Endothelial cell of umbilical vein (primary cell): ENCODE results near the gene AK8. TPM values are rescaled to one million over a fixed set of nuclear protein-coding genes. Genes with fewer than 3 reads are reported as not detected.

ENCODE experiments used
- BruUV-seq: library from RNA; stranded (reverse); fragments of 400-500 nt; replicated peaks from 2 replicates; lab custom pipeline; 2021; lab: Mats Ljungman, UMichigan
- CTCF ChIA-PET: fragments of 300-600, 350-600 bp; sonication (Branson Sonifier 250); formaldehyde crosslinking; loops from one replicate; lab custom pipeline; 2021; ENCODE audit warnings: antibody characterized with exemption, inconsistent platforms; lab: Charles Lee
- POLR2A ChIA-PET: fragments of 300-600, 350-600 bp; sonication (Branson Sonifier 250); formaldehyde crosslinking; loops from one replicate; lab custom pipeline; 2021; ENCODE audit warnings: antibody characterized with exemption, inconsistent platforms; lab: Charles Lee
- DNase-seq: peaks from one replicate; pipeline ENCODE4 v3.0.0-alpha.2; 2011; ENCODE audit warnings: low read depth, low spot score
- FAIRE-seq: peaks from 2 replicates; lab custom pipeline; 2011; peaks lifted over from hg19 to GRCh38; lab: Jason Lieb, UNC
- H2AFZ ChIP-seq: 2 replicates; pipeline ENCODE4 v1.6.0; 2012; ENCODE audit warnings: low read depth, low read length, control low read depth, inconsistent platforms
- H3K27ac ChIP-seq: 2 replicates; pipeline ENCODE4 v1.5.1; 2011; ENCODE audit warnings: low read depth, mild to moderate bottlenecking, control low read depth, low read length, moderate library complexity; ENCODE audit not compliant: insufficient read depth
- H3K27me3 ChIP-seq, 2 experiments: 2 replicates each; pipeline versions ENCODE4 v1.6.0 to v1.6.1; 2011; ENCODE audit warnings: low read length in 2 of 2, mixed read lengths in 1 of 2; ENCODE audit not compliant: control insufficient read depth in 2 of 2, insufficient read depth in 2 of 2
- H3K36me3 ChIP-seq, 2 experiments: 2 replicates in 1 of 2; 3 replicates in 1 of 2; pipeline ENCODE4 v1.5.1; 2011; ENCODE audit warnings: low read length in 2 of 2, mild to moderate bottlenecking in 1 of 2, moderate library complexity in 1 of 2; ENCODE audit not compliant: control insufficient read depth in 2 of 2, insufficient read depth in 2 of 2; ENCODE audit errors: extremely low read depth in 1 of 2
- H3K4me1 ChIP-seq: 3 replicates; pipeline ENCODE4 v1.5.1; 2011; ENCODE audit warnings: mild to moderate bottlenecking, low read length; ENCODE audit not compliant: control insufficient read depth, insufficient read depth; ENCODE audit errors: extremely low read depth
- H3K4me2 ChIP-seq: 2 replicates; pipeline ENCODE4 v1.6.1; 2011; ENCODE audit warnings: low read length, control low read depth, mixed read lengths; ENCODE audit not compliant: insufficient read depth
- H3K4me3 ChIP-seq, 3 experiments: fragments of 200-600 bp in 1 of 3; sonication (generic), shearing (Covaris generic) in 1 of 3; replicated peaks in 1 of 3; 2 replicates each; pipeline ENCODE4 v1.5.1; 2011 to 2016; ENCODE audit warnings: control low read depth in 3 of 3, low read length in 3 of 3, mild to moderate bottlenecking in 2 of 3, inconsistent platforms in 1 of 3, low read depth in 1 of 3, moderate library complexity in 1 of 3; ENCODE audit not compliant: insufficient read depth in 1 of 3
- H3K79me2 ChIP-seq: 2 replicates; pipeline ENCODE4 v1.6.0; 2012; ENCODE audit warnings: low read length, inconsistent platforms; ENCODE audit not compliant: control insufficient read depth, insufficient read depth
- H3K9ac ChIP-seq: replicated peaks from 2 replicates; pipeline ENCODE3; 2011; ENCODE audit warnings: low read length, control low read depth; ENCODE audit not compliant: insufficient read depth; ENCODE audit errors: extremely low read depth
- H3K9me1 ChIP-seq: replicated peaks from 3 replicates; pipeline ENCODE4 v1.6.0; 2011; ENCODE audit warnings: mild to moderate bottlenecking, low read length; ENCODE audit not compliant: control insufficient read depth, insufficient read depth; ENCODE audit errors: extremely low read depth
- H3K9me3 ChIP-seq: replicated peaks from 2 replicates; pipeline ENCODE4 v1.5.1; 2012; ENCODE audit warnings: low read length, inconsistent platforms; ENCODE audit not compliant: control insufficient read depth, insufficient read depth
- H4K20me1 ChIP-seq: replicated peaks from 2 replicates; pipeline ENCODE3; 2011; ENCODE audit warnings: mild to moderate bottlenecking, low read length; ENCODE audit not compliant: control insufficient read depth, insufficient read depth; ENCODE audit errors: extremely low read depth
- EZH2 ChIP-seq: IDR thresholded peaks from 2 replicates; pipeline ENCODE4 v1.6.1; 2012; ENCODE audit warnings: borderline replicate concordance, low read depth, mild to moderate bottlenecking, moderate library complexity, low read length, inconsistent platforms; ENCODE audit not compliant: severe bottlenecking
- FOS ChIP-seq: IDR thresholded peaks from 2 replicates; pipeline ENCODE4 v1.6.1; 2011; ENCODE audit warnings: mild to moderate bottlenecking, low read length, moderate library complexity, borderline replicate concordance; ENCODE audit not compliant: insufficient read depth
- GATA2 ChIP-seq: IDR thresholded peaks from 2 replicates; pipeline ENCODE4 v1.7.0; 2011; ENCODE audit warnings: low read depth, mild to moderate bottlenecking, moderate library complexity, mixed read lengths, low read length; ENCODE audit not compliant: insufficient read length, insufficient read depth
- JUN ChIP-seq: IDR thresholded peaks from 2 replicates; pipeline ENCODE4 v1.6.1; 2011; ENCODE audit warnings: borderline replicate concordance, low read depth; ENCODE audit not compliant: insufficient read length, insufficient read depth
- MYC ChIP-seq: IDR thresholded peaks from one replicate; pipeline ENCODE4 v1.6.1; 2011; ENCODE audit warnings: mild to moderate bottlenecking, low read depth, low read length
- POLR2A ChIP-seq: IDR thresholded peaks from 2 replicates; pipeline ENCODE4 v1.6.1; 2012; ENCODE audit warnings: low read depth, mild to moderate bottlenecking, control low read depth, low read length
- POLR2AphosphoS5 ChIP-seq: IDR thresholded peaks from 2 replicates; pipeline ENCODE4 v1.6.1; 2012; ENCODE audit warnings: low read depth, mild to moderate bottlenecking, control low read depth, low read length, moderate library complexity; ENCODE audit not compliant: insufficient read depth
- dilution Hi-C: fragments of 300-500 bp; cut with MboI; formaldehyde crosslinking; loops from one replicate; pipeline ENCODE4 v1.15.0; 2019; ENCODE audit warnings: low sequenced_read_pairs; ENCODE audit not compliant: extremely low pct_ligation_motif_present
- intact Hi-C: fragments of 100-400 bp; cut with micrococcal nuclease; formaldehyde crosslinking; loops from one replicate; pipeline ENCODE4 v1.10.0; 2022
- polyA plus RNA-seq, 4 experiments: library from polyadenylated mRNA; depleted of rRNA in 3 of 4; stranded (reverse) in 3 of 4; unstranded in 1 of 4; fragments of >200 nt; gene quantifications; 2 replicates each; pipeline versions ENCODE4 v1.2.1 to v1.2.3, GENCODE V29; 2011 to 2012; ENCODE audit warnings: missing spikeins in 1 of 4
- total RNA-seq: library from RNA; stranded (reverse); gene quantifications from 2 replicates; pipeline ENCODE4 v1.2.3, GENCODE V29; 2021
- TF ChIP-seq, protein P1 (sequence below): IDR thresholded peaks from 2 replicates; pipeline ENCODE4 v1.6.1; 2011; ENCODE audit not compliant: insufficient read depth, insufficient read length
- TF ChIP-seq, protein P2 (sequence below), 2 donors: IDR thresholded peaks; 1 replicate in 1 of 2; 2 replicates in 1 of 2; pipeline ENCODE4 v1.5.1; 2011; ENCODE audit warnings: low read length in 2 of 2, mild to moderate bottlenecking in 2 of 2, moderate library complexity in 2 of 2, control low read depth in 1 of 2, inconsistent platforms in 1 of 2, low read depth in 1 of 2; ENCODE audit not compliant: insufficient read depth in 1 of 2; ENCODE audit errors: extremely low read depth in 1 of 2

Gene AK8
- total and polyA plus RNA-seq, 2 donors (not counting 3 experiments of a cell fraction or from before 2014, with no cell fraction given): 0.06 TPM; not detected in 1

DNA sequence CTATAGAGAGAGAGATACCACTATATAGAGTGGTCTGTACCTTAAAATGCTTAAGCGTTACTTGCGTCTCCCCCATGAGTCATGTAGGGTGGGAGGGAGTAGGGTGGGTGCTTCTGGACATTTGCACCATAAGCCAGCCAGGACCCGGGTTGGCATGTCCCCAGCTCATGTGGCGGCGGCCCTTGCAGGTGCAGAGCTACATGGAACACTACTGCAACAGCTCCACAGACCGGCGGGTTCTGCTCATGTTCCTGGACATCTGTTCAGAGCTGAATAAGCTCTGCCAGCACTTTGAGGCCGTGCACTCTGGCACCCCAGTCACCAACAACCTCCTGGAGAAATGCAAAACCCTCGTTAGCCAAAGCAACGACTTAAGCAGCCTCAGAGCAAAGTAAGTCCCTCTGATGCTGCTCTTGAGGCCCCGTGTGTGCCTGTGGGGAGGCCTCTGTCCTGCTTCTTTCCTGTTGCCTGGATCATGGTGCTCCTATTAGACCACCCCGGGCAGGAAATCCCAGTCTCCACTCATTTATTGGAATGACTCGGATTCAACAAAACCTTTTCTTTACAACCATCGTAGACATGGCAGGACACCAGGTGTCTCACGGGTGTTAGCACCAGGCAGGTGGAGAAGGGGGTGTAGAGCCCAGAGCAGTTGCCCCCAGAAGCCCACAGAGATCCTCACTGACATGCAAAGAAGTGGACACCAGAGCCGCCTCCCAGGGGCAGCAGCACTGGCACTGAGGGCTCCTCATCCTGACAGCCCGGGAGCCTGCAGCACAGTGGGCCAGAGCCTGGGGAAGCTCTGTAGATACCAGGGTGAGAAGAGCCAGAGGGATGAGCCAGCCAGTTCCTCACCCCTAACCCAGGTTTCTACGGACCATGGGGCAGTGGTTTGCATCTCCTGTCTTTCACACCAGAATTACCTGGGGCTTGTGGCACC, 9.4 kb upstream of the AK8 start:
- Histone ChIP-seq H3K4me2 (no peak overlapping the region), H2AFZ (no peak overlapping the region), H3K36me3 (no peaks in the 10 kb centered on the region), H3K4me1 (no peaks in the 10 kb centered on the region), H3K79me2 (no peaks in the 10 kb centered on the region), H4K20me1 (no peaks in the 10 kb centered on the region), H3K9me1 (no peaks in the 10 kb centered on the region), H3K4me3 (no peak overlapping the region), H3K9me3 (no peaks in the 10 kb centered on the region), H3K27ac (no peak overlapping the region), H3K27me3 (no peaks in the 10 kb centered on the region), H3K9ac (no peak overlapping the region)
- DNase-seq: no peak
- ChIA-PET CTCF (no interaction called here), POLR2A (no interaction called here)
- FAIRE-seq: no peak
- dilution Hi-C loops (no loop called here), intact Hi-C loops (no loop called here)
- BruUV-seq: no TSS peak
- TF ChIP-seq POLR2AphosphoS5 (no peak), POLR2A (no peak), MYC (no peak), FOS (no peak), GATA2 (no peak), EZH2 (no peak), JUN (no peak)
- TF ChIP-seq, protein P1, sequence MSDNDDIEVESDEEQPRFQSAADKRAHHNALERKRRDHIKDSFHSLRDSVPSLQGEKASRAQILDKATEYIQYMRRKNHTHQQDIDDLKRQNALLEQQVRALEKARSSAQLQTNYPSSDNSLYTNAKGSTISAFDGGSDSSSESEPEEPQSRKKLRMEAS: no peak
- TF ChIP-seq, protein P2, sequence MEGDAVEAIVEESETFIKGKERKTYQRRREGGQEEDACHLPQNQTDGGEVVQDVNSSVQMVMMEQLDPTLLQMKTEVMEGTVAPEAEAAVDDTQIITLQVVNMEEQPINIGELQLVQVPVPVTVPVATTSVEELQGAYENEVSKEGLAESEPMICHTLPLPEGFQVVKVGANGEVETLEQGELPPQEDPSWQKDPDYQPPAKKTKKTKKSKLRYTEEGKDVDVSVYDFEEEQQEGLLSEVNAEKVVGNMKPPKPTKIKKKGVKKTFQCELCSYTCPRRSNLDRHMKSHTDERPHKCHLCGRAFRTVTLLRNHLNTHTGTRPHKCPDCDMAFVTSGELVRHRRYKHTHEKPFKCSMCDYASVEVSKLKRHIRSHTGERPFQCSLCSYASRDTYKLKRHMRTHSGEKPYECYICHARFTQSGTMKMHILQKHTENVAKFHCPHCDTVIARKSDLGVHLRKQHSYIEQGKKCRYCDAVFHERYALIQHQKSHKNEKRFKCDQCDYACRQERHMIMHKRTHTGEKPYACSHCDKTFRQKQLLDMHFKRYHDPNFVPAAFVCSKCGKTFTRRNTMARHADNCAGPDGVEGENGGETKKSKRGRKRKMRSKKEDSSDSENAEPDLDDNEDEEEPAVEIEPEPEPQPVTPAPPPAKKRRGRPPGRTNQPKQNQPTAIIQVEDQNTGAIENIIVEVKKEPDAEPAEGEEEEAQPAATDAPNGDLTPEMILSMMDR (IDR thresholded peaks at IDR 0.05; ENCODE audit: extremely low read depth in 1 of 2, insufficient read depth in 1 of 2, low read depth in 1 of 2, low read length in 2 of 2): no peak
